Subcutaneous adipose tissue (tissue), 4 donors: Measurements from ENCODE around the gene SPRY4. TPM values are rescaled to one million over a fixed set of nuclear protein-coding genes. Genes with fewer than 3 reads are reported as not detected.

Experiments used
- CTCF ChIP-seq: fragments of 450-650 bp; IDR thresholded peaks from one replicate; pipeline ENCODE4 v1.5.1; 2016; ENCODE audit warnings: low read depth, mild to moderate bottlenecking, control low read depth, antibody characterized with exemption, moderate library complexity
- total RNA-seq, 4 donors: library from RNA; depleted of rRNA; stranded (reverse); fragments of >200 nt; gene quantifications; one replicate each; pipeline ENCODE4 v1.1.0, GENCODE V29; 2016

SPRY4 gene
- total RNA-seq, 4 donors from 2014 or later: 7.0 to 40.4 (median 23.7) TPM

GRCh38 chr5:142346706-142347105 is 21.9 kb upstream of the SPRY4 start:
- TF ChIP-seq CTCF: no peak

DNA sequence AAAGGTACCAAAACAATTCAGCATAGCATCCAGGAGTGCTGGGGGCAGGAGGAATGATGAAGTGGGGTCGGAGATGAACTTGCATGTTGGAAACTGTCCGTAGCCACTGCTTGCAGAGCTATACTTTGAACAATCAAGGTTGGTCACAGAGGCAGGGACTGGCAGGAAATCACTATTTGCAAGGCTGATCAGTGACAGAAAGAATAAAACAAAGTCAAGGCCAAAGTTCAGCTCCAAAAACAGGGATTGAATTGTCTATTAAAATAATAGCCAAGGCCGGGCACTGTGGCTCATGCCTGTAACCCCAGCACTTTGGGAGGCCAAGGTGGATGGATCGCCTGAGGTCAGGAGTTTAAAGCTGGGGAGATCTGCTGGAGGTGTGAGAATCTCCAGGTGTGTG is 18.7 kb upstream of the SPRY4 start:
- no peak for TF ChIP-seq CTCF

DNA sequence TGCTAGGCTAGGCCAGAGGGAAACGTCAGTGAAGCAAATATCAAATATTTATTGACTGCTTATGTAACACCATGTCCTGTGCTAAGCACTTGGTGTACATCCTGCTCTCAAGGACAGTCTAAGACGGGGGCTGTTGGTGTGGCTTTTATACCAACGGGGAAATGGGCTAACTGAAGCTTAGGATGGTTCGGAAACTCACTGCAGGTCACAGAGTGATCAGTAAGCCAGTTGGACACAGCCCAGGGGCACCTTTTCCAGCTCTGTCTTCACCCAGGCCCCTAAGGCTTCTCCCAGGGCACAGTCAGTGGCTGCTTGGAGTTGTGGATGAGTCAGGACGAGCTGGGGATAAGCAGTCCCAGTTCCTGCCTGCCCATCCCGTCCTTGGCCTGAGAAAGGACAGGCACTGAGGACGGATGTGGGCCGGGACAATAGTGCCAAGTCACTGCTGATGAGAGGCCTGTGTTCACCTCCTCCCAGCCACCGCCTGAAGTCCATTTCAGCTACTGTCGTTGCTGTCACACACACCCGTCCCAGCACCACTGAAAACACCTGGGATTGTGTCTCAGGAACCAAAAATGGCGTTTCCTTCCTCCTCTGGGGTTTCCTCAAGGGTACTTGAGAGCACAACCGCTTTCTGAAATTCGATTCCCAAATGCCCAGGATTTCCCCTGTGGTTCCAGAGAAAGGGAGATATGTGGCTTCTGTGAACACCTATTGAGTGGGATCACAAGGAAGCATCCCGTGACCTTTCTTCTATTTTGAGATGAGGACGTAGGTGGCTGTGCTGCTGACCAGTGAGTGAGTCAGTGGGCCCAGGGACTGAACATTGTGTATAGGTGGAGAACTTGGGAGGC is 17.5 kb upstream of the SPRY4 start:
- TF ChIP-seq CTCF: no peak

DNA sequence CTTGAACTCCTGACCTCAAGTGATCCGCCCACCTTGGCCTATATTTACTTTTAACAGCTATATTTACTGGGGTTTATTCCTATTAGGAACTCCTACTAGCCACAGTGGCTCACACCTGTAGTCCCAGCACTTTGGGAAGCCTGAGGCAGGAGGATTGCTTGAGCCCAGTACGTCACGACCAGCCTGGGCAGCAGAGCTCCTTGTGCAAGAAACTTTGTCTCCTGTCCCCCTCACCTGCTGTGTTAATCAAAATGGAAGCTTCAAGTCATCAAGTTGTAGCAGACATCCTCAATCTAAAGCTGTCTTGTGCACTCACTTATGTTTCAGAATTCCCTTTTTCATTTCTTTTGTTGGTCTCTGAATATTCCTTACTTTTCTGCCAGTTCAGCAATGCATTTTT is 15.0 kb upstream of the SPRY4 start:
- TF ChIP-seq CTCF: no peak

DNA sequence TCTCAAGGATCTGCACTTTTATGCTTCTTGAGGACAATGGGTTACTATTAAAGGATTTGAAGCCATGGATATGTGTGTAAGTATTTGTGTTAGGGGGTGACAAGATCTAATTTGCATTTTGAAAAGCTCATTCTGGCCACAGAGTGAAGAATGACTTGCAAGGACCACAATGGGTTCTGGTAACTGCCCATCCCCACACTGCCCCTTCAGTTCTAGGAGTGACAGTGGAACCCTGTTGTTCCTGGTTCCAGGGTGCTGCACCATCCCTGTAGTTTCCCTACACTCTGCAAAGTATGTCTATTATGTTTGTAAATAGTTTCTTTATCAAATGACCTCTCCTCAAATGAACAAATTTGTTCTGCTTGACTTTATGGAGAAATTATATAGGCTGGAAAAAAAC is 9.7 kb upstream of the SPRY4 start:
- TF ChIP-seq CTCF: no peak

DNA sequence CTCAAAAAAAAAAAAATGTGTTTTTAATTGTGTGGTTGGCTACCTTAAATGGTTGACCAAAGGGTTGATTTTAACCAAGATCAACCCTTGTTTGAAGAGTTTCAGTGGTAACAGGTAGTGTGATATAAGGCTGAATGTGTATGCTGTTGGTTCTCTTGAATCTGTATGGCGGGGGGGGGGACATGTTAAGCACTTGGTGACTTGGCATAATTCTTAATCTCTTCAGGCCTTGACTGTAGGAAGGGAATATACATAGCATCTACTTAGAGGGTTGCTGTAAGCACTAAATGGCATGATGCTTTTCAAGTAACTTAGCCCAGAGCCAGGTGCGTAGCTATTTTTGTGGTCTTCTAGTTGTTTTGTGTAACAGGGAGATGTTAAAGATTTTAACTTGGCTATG is 5.6 kb upstream of the SPRY4 start:
- no peak for TF ChIP-seq CTCF

DNA sequence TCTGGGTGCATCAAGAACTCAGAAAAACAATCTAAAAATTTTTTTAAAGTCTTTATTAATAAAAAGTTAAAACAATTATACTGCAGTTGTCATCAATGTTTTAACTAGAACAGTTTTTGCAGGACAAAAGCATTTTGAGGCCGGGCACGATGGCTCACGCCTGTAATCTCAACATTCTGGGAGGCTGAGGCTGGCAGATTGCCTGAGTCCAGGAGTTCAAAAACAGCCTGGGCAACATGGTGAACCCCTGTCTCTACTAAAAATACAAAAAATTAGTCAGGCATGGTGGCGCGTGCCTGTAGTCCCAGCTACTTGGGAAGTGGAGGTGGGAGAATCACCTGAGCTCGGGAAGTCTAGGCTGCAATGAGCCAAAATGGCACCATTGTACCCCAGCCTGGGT is 5.2 kb upstream of the SPRY4 start:
- TF ChIP-seq CTCF: no peak
